ENCODE data around the gene LYPD3. TPM values are rescaled to one million over a fixed set of nuclear protein-coding genes. Genes with fewer than 3 reads are reported as not detected.
"Not testable (repeated sequence)": the region's sequence is repeated elsewhere in the genome, so short reads cannot be mapped to it uniquely, and the experiment has no call there.

The LYPD3 gene
- 0.15 TPM for polyA plus RNA-seq (2012; ENCODE audit: missing spikeins)

GRCh38 chr19:43465468-43466120 is at the start of gene LYPD3:
LYPD3 (minus strand) TSS chr19:43465608; CDS start chr19:43465571, 37 bp downstream.
- FAIRE-seq (no peak), DNase-seq (ENCODE audit: insufficient read length) (no peak)
- TF ChIP-seq POLR2AphosphoS5 (IDR thresholded peaks at IDR 0.05; ENCODE audit: low read depth, low read length), result no peak
- TF ChIP-seq TAF1 (IDR thresholded peaks at IDR 0.05; ENCODE audit: borderline replicate concordance, low read depth, low read length), result no peak
- TF ChIP-seq POLR2A (IDR thresholded peaks at IDR 0.05; ENCODE audit: low read depth, low read length), result no peak

- FAIRE-seq; DNase-seq (ENCODE audit: insufficient read length): not testable (repeated sequence)
These were observed 47.0 kb upstream of the LYPD3 start for GRCh38 chr19:43512399-43512798.

- FAIRE-seq (no peak), DNase-seq (ENCODE audit: insufficient read length) (no peak)
- TF ChIP-seq TAF1 (IDR thresholded peaks at IDR 0.05; ENCODE audit: borderline replicate concordance, low read depth, low read length) (no peak), POLR2A (IDR thresholded peaks at IDR 0.05; ENCODE audit: low read depth, low read length) (no peak), POLR2AphosphoS5 (IDR thresholded peaks at IDR 0.05; ENCODE audit: low read depth, low read length) (no peak)
These were observed 45.9 kb upstream of the LYPD3 start for GRCh38 chr19:43511324-43511723.

GRCh38 chr19:43510713-43511112 is 45.3 kb upstream of the LYPD3 start:
- TF ChIP-seq TAF1 (IDR thresholded peaks at IDR 0.05; ENCODE audit: borderline replicate concordance, low read depth, low read length) (no peak), POLR2AphosphoS5 (IDR thresholded peaks at IDR 0.05; ENCODE audit: low read depth, low read length) (no peak), POLR2A (IDR thresholded peaks at IDR 0.05; ENCODE audit: low read depth, low read length) (no peak)
- FAIRE-seq (no peak), DNase-seq (ENCODE audit: insufficient read length) (no peak)

GRCh38 chr19:43507880-43508279 is 42.5 kb upstream of the LYPD3 start:
- TF ChIP-seq TAF1 (IDR thresholded peaks at IDR 0.05; ENCODE audit: borderline replicate concordance, low read depth, low read length) (no peak), POLR2AphosphoS5 (IDR thresholded peaks at IDR 0.05; ENCODE audit: low read depth, low read length) (no peak), POLR2A (IDR thresholded peaks at IDR 0.05; ENCODE audit: low read depth, low read length) (no peak)
- no peak for FAIRE-seq
- no peak for DNase-seq (ENCODE audit: insufficient read length)

GRCh38 chr19:43506629-43507028 is 41.2 kb upstream of the LYPD3 start:
- DNase-seq (ENCODE audit: insufficient read length), result no peak
- FAIRE-seq, result no peak
- no peak for TF ChIP-seq POLR2A (IDR thresholded peaks at IDR 0.05; ENCODE audit: low read depth, low read length)
- TF ChIP-seq TAF1 (IDR thresholded peaks at IDR 0.05; ENCODE audit: borderline replicate concordance, low read depth, low read length), result no peak
- no peak for TF ChIP-seq POLR2AphosphoS5 (IDR thresholded peaks at IDR 0.05; ENCODE audit: low read depth, low read length)

- no peak for DNase-seq (ENCODE audit: insufficient read length)
- no peak for FAIRE-seq
- TF ChIP-seq POLR2A (IDR thresholded peaks at IDR 0.05; ENCODE audit: low read depth, low read length) (no peak), POLR2AphosphoS5 (IDR thresholded peaks at IDR 0.05; ENCODE audit: low read depth, low read length) (no peak), TAF1 (IDR thresholded peaks at IDR 0.05; ENCODE audit: borderline replicate concordance, low read depth, low read length) (no peak)
These were observed 40.5 kb upstream of the LYPD3 start for GRCh38 chr19:43505941-43506340.

GRCh38 chr19:43505186-43505456 is 39.7 kb upstream of the LYPD3 start:
- FAIRE-seq (peak; percentile 14), DNase-seq (ENCODE audit: insufficient read length) (no peak)
- TF ChIP-seq POLR2AphosphoS5 (IDR thresholded peaks at IDR 0.05; ENCODE audit: low read depth, low read length) (no peak), POLR2A (IDR thresholded peaks at IDR 0.05; ENCODE audit: low read depth, low read length) (no peak), TAF1 (IDR thresholded peaks at IDR 0.05; ENCODE audit: borderline replicate concordance, low read depth, low read length) (no peak)

GRCh38 chr19:43504426-43505185 is 39.2 kb upstream of the LYPD3 start, which contains the start of gene PHLDB3:
PHLDB3 (minus strand) TSS chr19:43504746; CDS start chr19:43504118, 628 bp downstream.
- peak; percentile 53 for FAIRE-seq
- TF ChIP-seq TAF1 (IDR thresholded peaks at IDR 0.05; ENCODE audit: borderline replicate concordance, low read depth, low read length) (no peak), POLR2AphosphoS5 (IDR thresholded peaks at IDR 0.05; ENCODE audit: low read depth, low read length) (no peak), POLR2A (IDR thresholded peaks at IDR 0.05; ENCODE audit: low read depth, low read length) (no peak)
- DNase-seq (ENCODE audit: insufficient read length), result no peak

GRCh38 chr19:43503501-43504425 is 38.4 kb upstream of the LYPD3 start:
- FAIRE-seq, result peak; percentile 97
- no peak for TF ChIP-seq TAF1 (IDR thresholded peaks at IDR 0.05; ENCODE audit: borderline replicate concordance, low read depth, low read length)
- no peak for TF ChIP-seq POLR2AphosphoS5 (IDR thresholded peaks at IDR 0.05; ENCODE audit: low read depth, low read length)
- TF ChIP-seq POLR2A (IDR thresholded peaks at IDR 0.05; ENCODE audit: low read depth, low read length), result no peak; the same call in 1 of the 2 replicates
- DNase-seq (ENCODE audit: insufficient read length), result peak; percentile 97

- TF ChIP-seq TAF1 (IDR thresholded peaks at IDR 0.05; ENCODE audit: borderline replicate concordance, low read depth, low read length) (no peak), POLR2AphosphoS5 (IDR thresholded peaks at IDR 0.05; ENCODE audit: low read depth, low read length) (no peak), POLR2A (IDR thresholded peaks at IDR 0.05; ENCODE audit: low read depth, low read length) (no peak)
- DNase-seq (ENCODE audit: insufficient read length) (no peak), FAIRE-seq (no peak)
These were observed 37.1 kb upstream of the LYPD3 start for GRCh38 chr19:43502419-43502976.

All from GM12892 (cell line).